T-helper 1 cell treated with Interleukin-12 subunit alpha and Interleukin-12 subunit beta and Interleukin-4 antibody, amounts not matched to agents 30 μg/mL and 1 μg/mL, for 36 hours (primary cell): ENCODE results near the gene DTHD1.

ENCODE experiments used
- H3K27ac Mint-ChIP-seq: one replicate; pipeline ENCODE4 v1.8.0; 2021; ENCODE audit warnings: mild to moderate bottlenecking, mixed read lengths
- H3K27me3 Mint-ChIP-seq: one replicate; pipeline ENCODE4 v1.8.0; 2021; ENCODE audit warnings: low read depth, mixed read lengths
- H3K36me3 Mint-ChIP-seq: one replicate; pipeline ENCODE4 v1.8.0; 2021; ENCODE audit warnings: low read depth, mixed read lengths
- H3K4me1 Mint-ChIP-seq: one replicate; pipeline ENCODE4 v1.8.0; 2021; ENCODE audit warnings: low read depth, mixed read lengths
- H3K4me3 Mint-ChIP-seq: one replicate; pipeline ENCODE4 v1.8.0; 2021; ENCODE audit warnings: mild to moderate bottlenecking, moderate library complexity, mixed read lengths
- H3K9me3 Mint-ChIP-seq: one replicate; pipeline ENCODE4 v1.8.0; 2021; ENCODE audit warnings: mixed read lengths

Gene DTHD1

GRCh38 chr4:36316607-36317006 lies 35.2 kb downstream of the DTHD1 start:
- peaks cover 42% of the 10 kb centered on the region for H3K4me1 Mint-ChIP-seq
- no peak overlapping the region for H3K27ac Mint-ChIP-seq
- H3K36me3 Mint-ChIP-seq: peaks cover 12% of the 10 kb centered on the region
- H3K27me3 Mint-ChIP-seq: no peaks in the 10 kb centered on the region
- H3K4me3 Mint-ChIP-seq: no peak overlapping the region
- H3K9me3 Mint-ChIP-seq: no peaks in the 10 kb centered on the region

- Mint-ChIP-seq H3K27ac (no peak overlapping the region), H3K4me1 (peaks cover 46% of the 10 kb centered on the region), H3K27me3 (no peaks in the 10 kb centered on the region)
Observed at GRCh38 chr4:36317721-36318120, 36.3 kb downstream of the DTHD1 start.

GRCh38 chr4:36320117-36320896 lies 38.9 kb downstream of the DTHD1 start:
- H3K27me3 Mint-ChIP-seq: no peaks in the 10 kb centered on the region
- H3K4me3 Mint-ChIP-seq: no peak overlapping the region
- no peaks in the 10 kb centered on the region for H3K9me3 Mint-ChIP-seq
- H3K4me1 Mint-ChIP-seq: peaks cover 63% of the 10 kb centered on the region
- H3K36me3 Mint-ChIP-seq: peaks cover 15% of the 10 kb centered on the region
- H3K27ac Mint-ChIP-seq: peak overlapping the region; percentile 43

More at GRCh38 chr4:36317721-36318120, 36.3 kb downstream of the DTHD1 start:
- H3K36me3 Mint-ChIP-seq: peaks cover 15% of the 10 kb centered on the region
- H3K9me3 Mint-ChIP-seq: no peaks in the 10 kb centered on the region
- H3K4me3 Mint-ChIP-seq: no peak overlapping the region

DNA sequence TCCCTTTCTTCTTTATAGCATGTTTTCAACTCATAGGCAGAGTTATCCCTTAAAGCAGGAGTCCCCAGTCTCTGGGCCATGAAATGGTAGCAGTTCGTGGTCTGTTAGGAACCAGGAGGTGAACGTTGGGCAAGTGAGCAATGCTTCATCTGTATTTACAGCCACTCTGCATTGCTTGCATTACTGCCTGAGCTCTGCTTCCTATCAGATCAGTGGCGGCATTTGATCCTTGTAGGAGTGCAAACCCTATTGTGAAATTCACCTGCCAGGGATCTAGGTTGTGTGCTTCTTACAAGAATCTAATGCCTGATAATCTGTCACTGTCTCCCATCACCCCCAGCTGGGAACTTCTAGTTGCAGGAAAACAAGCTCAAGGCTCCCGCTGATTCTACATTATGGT lies 39.8 kb downstream of the DTHD1 start:
- no peak overlapping the region for H3K4me3 Mint-ChIP-seq
- H3K4me1 Mint-ChIP-seq: peaks cover 70% of the 10 kb centered on the region
- H3K9me3 Mint-ChIP-seq: no peaks in the 10 kb centered on the region
- H3K27me3 Mint-ChIP-seq: no peaks in the 10 kb centered on the region
- peak overlapping the region; percentile 4 for H3K27ac Mint-ChIP-seq
- peaks cover 13% of the 10 kb centered on the region for H3K36me3 Mint-ChIP-seq

DNA sequence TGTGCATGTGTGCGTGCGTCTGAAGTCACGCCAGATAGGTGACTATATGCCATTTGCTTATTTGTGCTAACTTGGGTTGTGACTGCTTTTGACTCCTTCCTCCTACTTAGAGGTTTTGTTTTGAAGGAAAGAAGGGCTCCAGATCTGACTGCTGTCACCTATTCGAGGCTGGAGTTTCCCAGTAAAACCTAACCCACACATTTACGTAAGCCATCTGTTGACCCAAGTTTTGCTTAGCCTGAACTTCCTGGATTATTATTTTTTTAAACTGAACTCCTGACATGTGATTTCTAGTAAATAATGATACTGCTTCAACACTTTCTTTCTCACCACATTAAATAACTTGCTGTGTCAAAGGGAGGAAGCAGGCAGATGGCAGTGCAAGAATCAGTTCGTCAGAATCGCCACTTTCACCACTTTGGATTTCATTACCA lies 41.5 kb downstream of the DTHD1 start:
- Mint-ChIP-seq H3K9me3 (no peaks in the 10 kb centered on the region), H3K4me1 (peaks cover 70% of the 10 kb centered on the region), H3K36me3 (peaks cover 15% of the 10 kb centered on the region), H3K4me3 (peak overlapping the region; percentile 55), H3K27ac (peak overlapping the region; percentile 92), H3K27me3 (no peaks in the 10 kb centered on the region)

- H3K4me1 Mint-ChIP-seq: peaks cover 66% of the 10 kb centered on the region
- H3K4me3 Mint-ChIP-seq: peak overlapping the region; percentile 63
- H3K9me3 Mint-ChIP-seq: no peaks in the 10 kb centered on the region
- peak overlapping the region; percentile 92 for H3K27ac Mint-ChIP-seq
- peaks cover 13% of the 10 kb centered on the region for H3K36me3 Mint-ChIP-seq
- no peaks in the 10 kb centered on the region for H3K27me3 Mint-ChIP-seq
Observed at GRCh38 chr4:36323816-36324419, 42.5 kb downstream of the DTHD1 start.

- Mint-ChIP-seq H3K4me3 (peak overlapping the region; percentile 8), H3K4me1 (peaks cover 64% of the 10 kb centered on the region), H3K27me3 (no peaks in the 10 kb centered on the region), H3K27ac (peak overlapping the region; percentile 80), H3K9me3 (no peaks in the 10 kb centered on the region), H3K36me3 (peaks cover 11% of the 10 kb centered on the region)
Observed at GRCh38 chr4:36324808-36325207, 43.4 kb downstream of the DTHD1 start.

GRCh38 chr4:36325499-36325898 lies 44.1 kb downstream of the DTHD1 start:
- peak overlapping the region; percentile 50 for H3K4me3 Mint-ChIP-seq
- H3K27me3 Mint-ChIP-seq: no peaks in the 10 kb centered on the region
- peaks cover 8% of the 10 kb centered on the region for H3K36me3 Mint-ChIP-seq
- peaks cover 57% of the 10 kb centered on the region for H3K4me1 Mint-ChIP-seq
- peak overlapping the region; percentile 80 for H3K27ac Mint-ChIP-seq
- H3K9me3 Mint-ChIP-seq: no peaks in the 10 kb centered on the region

GRCh38 chr4:36325926-36326325 lies 44.5 kb downstream of the DTHD1 start:
- H3K27me3 Mint-ChIP-seq: no peaks in the 10 kb centered on the region
- H3K27ac Mint-ChIP-seq: peak overlapping the region; percentile 80
- peak overlapping the region; percentile 21 for H3K4me3 Mint-ChIP-seq
- H3K9me3 Mint-ChIP-seq: no peaks in the 10 kb centered on the region
- H3K4me1 Mint-ChIP-seq: peaks cover 53% of the 10 kb centered on the region
- peaks cover 8% of the 10 kb centered on the region for H3K36me3 Mint-ChIP-seq

DNA sequence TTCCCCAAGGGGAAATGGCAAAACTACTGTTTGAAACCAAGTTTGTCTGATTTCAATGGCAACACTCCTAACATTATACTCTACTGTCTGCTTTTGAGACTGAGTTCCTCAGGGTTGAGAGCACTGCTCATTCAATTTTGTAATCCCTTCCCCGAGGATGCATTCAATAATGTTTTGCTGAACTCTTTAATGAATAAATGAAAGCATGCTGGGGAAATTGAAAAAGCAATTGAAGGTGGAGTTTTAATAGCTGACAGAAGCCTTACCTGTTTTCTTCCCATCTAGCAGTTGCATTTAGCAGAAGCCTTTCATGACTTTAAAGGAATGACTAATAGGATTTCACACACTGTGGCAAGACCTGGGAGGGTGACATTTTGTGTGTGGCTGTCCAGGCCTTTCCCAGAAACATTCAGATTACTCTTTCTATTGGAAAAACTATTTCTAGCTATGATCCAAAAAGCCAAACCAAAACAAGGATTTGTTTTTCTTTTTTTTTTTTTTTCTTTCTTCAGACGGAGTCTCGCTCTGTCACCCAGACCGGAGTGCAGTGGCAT lies 45.1 kb downstream of the DTHD1 start:
- Mint-ChIP-seq H3K4me3 (no peak overlapping the region), H3K9me3 (no peaks in the 10 kb centered on the region), H3K27me3 (no peaks in the 10 kb centered on the region), H3K36me3 (peaks cover 8% of the 10 kb centered on the region), H3K27ac (peak overlapping the region; percentile 24), H3K4me1 (peaks cover 49% of the 10 kb centered on the region)

GRCh38 chr4:36327400-36327799 lies 46.0 kb downstream of the DTHD1 start:
- H3K27me3 Mint-ChIP-seq: no peaks in the 10 kb centered on the region
- H3K9me3 Mint-ChIP-seq: no peaks in the 10 kb centered on the region
- H3K27ac Mint-ChIP-seq: no peak overlapping the region
- H3K4me3 Mint-ChIP-seq: no peak overlapping the region
- H3K36me3 Mint-ChIP-seq: peaks cover 5% of the 10 kb centered on the region
- H3K4me1 Mint-ChIP-seq: peaks cover 43% of the 10 kb centered on the region

DNA sequence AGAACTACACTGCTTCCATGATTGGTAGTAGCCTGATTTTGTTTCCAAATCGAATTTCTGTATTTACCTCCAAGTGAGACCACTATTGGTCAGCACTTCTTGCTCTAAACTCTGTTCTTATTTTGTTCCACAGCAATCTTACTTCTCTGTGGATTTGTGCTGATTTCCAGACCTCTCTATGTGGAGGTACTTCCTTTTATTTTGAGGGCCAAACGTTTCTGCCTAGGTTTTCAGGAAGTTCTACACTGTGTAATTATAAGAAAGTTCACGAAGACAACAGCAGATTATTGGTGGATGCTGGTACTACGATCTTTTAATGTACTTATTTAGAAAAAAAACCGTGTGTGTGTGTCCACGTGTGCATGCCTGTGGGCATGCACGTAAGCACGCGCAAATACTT lies 46.7 kb downstream of the DTHD1 start:
- Mint-ChIP-seq H3K27ac (no peak overlapping the region), H3K4me1 (peaks cover 41% of the 10 kb centered on the region), H3K27me3 (no peaks in the 10 kb centered on the region), H3K4me3 (no peak overlapping the region), H3K36me3 (peaks cover 5% of the 10 kb centered on the region), H3K9me3 (no peaks in the 10 kb centered on the region)

DNA sequence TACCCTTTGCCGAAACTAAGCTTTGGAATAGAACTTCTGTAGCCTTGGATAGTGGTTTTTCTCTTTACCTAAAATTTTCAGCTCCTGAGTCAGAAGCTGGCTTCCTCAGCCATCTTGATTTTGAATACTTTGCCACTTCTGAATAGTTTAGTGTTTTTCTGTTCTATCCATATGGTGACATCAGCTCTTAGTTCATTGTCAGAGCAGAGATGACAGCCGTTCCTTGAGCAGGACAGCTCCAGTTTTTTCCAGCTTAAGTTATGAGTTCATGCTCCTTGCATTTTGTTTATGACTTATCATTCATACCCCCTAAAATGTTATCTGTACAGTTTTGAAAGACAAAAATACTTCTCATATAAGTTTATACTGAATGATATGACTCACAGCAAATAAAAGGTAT lies 47.8 kb downstream of the DTHD1 start:
- Mint-ChIP-seq H3K27me3 (no peaks in the 10 kb centered on the region), H3K27ac (no peak overlapping the region), H3K36me3 (peaks cover 9% of the 10 kb centered on the region), H3K9me3 (no peaks in the 10 kb centered on the region), H3K4me3 (no peak overlapping the region), H3K4me1 (peaks cover 37% of the 10 kb centered on the region)

DNA sequence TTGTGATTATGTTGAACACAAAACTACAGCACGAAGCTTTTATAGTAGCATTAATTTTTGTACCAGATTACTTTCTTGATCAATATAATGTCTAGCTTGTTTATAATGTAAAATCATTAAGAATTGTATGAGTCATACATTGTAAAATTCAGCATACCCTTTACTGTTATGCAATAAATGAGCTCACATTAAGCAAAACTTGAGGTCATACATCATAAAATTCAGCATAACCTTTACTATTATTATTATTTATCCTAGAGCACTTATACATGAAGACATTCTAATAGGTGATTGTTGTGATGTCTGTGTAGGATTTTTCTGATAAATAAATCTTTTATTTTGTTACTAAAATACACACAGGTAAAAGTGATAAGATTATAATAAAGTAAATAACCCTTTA lies 49.4 kb downstream of the DTHD1 start:
- Mint-ChIP-seq H3K27me3 (peaks cover 6% of the 10 kb centered on the region), H3K9me3 (no peaks in the 10 kb centered on the region), H3K4me3 (no peak overlapping the region), H3K4me1 (peaks cover 27% of the 10 kb centered on the region), H3K36me3 (peaks cover 6% of the 10 kb centered on the region), H3K27ac (no peak overlapping the region)
